ENCODE measurements around the gene RAB40C. TPM values are rescaled to one million over a fixed set of nuclear protein-coding genes. Genes with fewer than 3 reads are reported as not detected.

Gene RAB40C
- total and polyA plus RNA-seq, 9 of the 15 experiments (the other 6 are each of a cell fraction or from before 2014, with no cell fraction given): 0.17 to 23.4 (median 8.7) TPM

DNA sequence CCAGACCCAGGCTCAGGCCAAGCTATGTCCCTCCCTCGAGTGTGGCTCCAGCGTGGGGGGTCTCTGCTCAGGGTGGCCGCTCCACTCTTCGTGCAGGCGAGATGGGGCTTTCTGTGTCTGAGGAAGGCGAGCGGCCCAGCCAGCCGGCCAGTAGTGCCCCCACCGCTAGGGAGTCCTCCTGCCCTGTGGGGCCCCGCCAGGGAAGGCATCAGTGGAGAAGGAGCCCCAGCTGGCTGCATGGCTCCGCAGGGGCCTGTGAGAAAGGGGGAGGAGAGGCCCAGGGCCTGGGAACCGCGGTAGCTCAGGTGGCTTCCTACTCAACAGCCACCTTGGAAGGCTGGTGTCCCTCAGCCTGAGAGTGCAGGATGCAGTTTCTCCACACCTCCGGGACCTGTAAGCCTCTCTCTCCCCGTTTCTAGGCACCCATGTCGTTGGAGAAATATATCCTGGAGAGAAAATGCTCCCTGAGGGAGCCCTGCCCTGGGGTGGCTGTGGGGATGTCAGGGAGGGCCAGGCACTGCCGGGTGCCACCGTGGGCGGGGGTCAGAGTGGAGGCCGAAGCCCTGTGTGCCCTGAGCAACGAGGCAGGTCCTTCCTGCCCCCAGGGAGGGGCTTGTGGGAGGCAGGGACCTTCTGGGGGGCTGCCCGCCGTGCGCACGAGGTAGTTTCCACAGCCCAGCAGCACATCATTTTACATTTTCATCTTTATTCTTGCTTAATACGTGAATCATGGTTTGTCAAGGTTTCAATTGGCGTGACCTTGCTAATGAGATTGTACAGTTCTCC is 16.8 kb upstream of the RAB40C start:
- no peak overlapping the region for H3K27ac ChIP-seq (ENCODE audit: extremely low read depth, low read depth, low read length)
- BruUV-seq (replicated peaks): no TSS peak
- intact Hi-C loops (cut with micrococcal nuclease): no loop called here
- no peak for FAIRE-seq
- in situ Hi-C loops (cut with MboI): no loop called here
- H3K4me1 ChIP-seq (replicated peaks in 1 of 2; ENCODE audit: control insufficient read depth in 2 of 2, insufficient read depth in 2 of 2, low read length in 2 of 2): peaks cover 13 to 88% of the 10 kb centered on the region in 2 experiments
- ATAC-seq: no peak
- peaks cover 7% of the 10 kb centered on the region for H4K20me1 ChIP-seq (replicated peaks; ENCODE audit: control insufficient read depth, insufficient read depth, low read length)
- H3K36me3 ChIP-seq (ENCODE audit: control insufficient read depth, insufficient read depth, low read length): peaks cover 26% of the 10 kb centered on the region; the same call in 2 of the 3 replicates
- no peak overlapping the region for H3K4me2 ChIP-seq (ENCODE audit: insufficient read depth, low read length)
- no peak overlapping the region for H2AFZ ChIP-seq (ENCODE audit: low read depth, low read length)
- H3K9me1 ChIP-seq (ENCODE audit: control insufficient read depth, insufficient read depth, low read length): peaks cover 3% of the 10 kb centered on the region
- ChIA-PET POLR2A (interaction anchor here (0.6 kb wide), 1 partner anchor 205 kb away, joined by 3 read pairs; no protein-coding TSS in a partner anchor), CTCF (ENCODE audit: low intra/inter-chr PET ratio) (no interaction called here)
- TF ChIP-seq RBFOX2 (IDR thresholded peaks at IDR 0.05; ENCODE audit: low read depth, low read length) (peak; percentile 0; the same call in 1 of the 2 replicates), ZFP30 (CRISPR knock-in tag; IDR thresholded peaks at IDR 0.05; ENCODE audit: borderline replicate concordance) (no peak)
- no peak for DNase-seq (ENCODE audit: extremely low read depth in 1 of 4, low spot score in 3 of 4)
- no peaks in the 10 kb centered on the region for H3K27me3 ChIP-seq (ENCODE audit: control insufficient read depth in 2 of 2, insufficient read depth in 2 of 2, low read length in 2 of 2)
- WGBS (ENCODE audit: insufficient coverage, low coverage, missing lambda C conversion rate): 80% methylated on average over 25 of the region's 27 CpGs
- no peaks in the 10 kb centered on the region for H3K9me3 ChIP-seq (replicated peaks; ENCODE audit: control insufficient read depth, insufficient read depth, low read depth, low read length)
- H3K4me3 ChIP-seq: no peak overlapping the region
- H3K79me2 ChIP-seq (ENCODE audit: control insufficient read depth, insufficient read depth, low read length): peaks cover 37% of the 10 kb centered on the region
- H3K9ac ChIP-seq (ENCODE audit: insufficient read depth in 1 of 2, low read depth in 2 of 2, low read length in 2 of 2): peak overlapping the region in 1 of 2 experiments; percentile 74; a peak in 2 of 4 replicates

DNA sequence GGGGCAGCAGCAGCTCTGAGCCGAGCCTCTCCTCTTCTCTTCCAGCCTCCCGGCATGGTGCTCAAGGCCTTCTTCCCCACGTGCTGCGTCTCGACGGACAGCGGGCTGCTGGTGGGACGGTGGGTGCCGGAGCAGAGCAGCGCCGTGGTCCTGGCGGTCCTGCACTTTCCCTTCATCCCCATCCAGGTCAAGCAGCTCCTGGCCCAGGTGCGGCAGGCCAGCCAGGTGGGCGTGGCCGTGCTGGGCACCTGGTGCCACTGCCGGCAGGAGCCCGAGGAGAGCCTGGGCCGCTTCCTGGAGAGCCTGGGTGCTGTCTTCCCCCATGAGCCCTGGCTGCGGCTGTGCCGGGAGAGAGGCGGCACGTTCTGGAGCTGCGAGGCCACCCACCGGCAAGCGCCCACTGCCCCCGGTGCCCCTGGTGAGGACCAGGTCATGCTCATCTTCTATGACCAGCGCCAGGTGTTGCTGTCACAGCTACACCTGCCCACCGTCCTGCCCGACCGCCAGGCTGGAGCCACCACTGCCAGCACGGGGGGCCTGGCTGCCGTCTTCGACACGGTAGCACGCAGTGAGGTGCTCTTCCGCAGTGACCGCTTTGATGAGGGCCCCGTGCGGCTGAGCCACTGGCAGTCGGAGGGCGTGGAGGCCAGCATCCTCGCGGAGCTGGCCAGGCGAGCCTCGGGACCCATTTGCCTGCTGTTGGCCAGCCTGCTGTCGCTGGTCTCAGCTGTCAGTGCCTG is 15.7 kb upstream of the RAB40C start:
- no peak for FAIRE-seq
- ChIA-PET POLR2A (no interaction called here), CTCF (ENCODE audit: low intra/inter-chr PET ratio) (no interaction called here)
- peaks cover 26% of the 10 kb centered on the region; the same call in 2 of the 3 replicates for H3K36me3 ChIP-seq (ENCODE audit: control insufficient read depth, insufficient read depth, low read length)
- TF ChIP-seq POLR2G (IDR thresholded peaks at IDR 0.05; ENCODE audit: low read depth, low read length) (peak; percentile 39; the same call in 1 of the 2 replicates), PHB2 (IDR thresholded peaks at IDR 0.05; ENCODE audit: low read depth) (no peak)
- H4K20me1 ChIP-seq (replicated peaks; ENCODE audit: control insufficient read depth, insufficient read depth, low read length): peaks cover 9% of the 10 kb centered on the region
- no peak overlapping the region for H2AFZ ChIP-seq (ENCODE audit: low read depth, low read length)
- intact Hi-C loops (cut with micrococcal nuclease) (no loop called here), in situ Hi-C loops (cut with MboI) (no loop called here)
- no peaks in the 10 kb centered on the region for H3K9me3 ChIP-seq (replicated peaks; ENCODE audit: control insufficient read depth, insufficient read depth, low read depth, low read length)
- no TSS peak for BruUV-seq (replicated peaks)
- no peak overlapping the region for H3K27ac ChIP-seq (ENCODE audit: extremely low read depth, low read depth, low read length)
- no peak overlapping the region for H3K4me2 ChIP-seq (ENCODE audit: insufficient read depth, low read length)
- no peak overlapping the region; a peak in 1 of 4 replicates for H3K9ac ChIP-seq (ENCODE audit: insufficient read depth in 1 of 2, low read depth in 2 of 2, low read length in 2 of 2)
- peaks cover 3% of the 10 kb centered on the region for H3K9me1 ChIP-seq (ENCODE audit: control insufficient read depth, insufficient read depth, low read length)
- H3K4me3 ChIP-seq: no peak overlapping the region
- no peak for ATAC-seq
- 96% methylated on average over 33 of the region's 46 CpGs for WGBS (ENCODE audit: insufficient coverage, low coverage, missing lambda C conversion rate)
- DNase-seq (ENCODE audit: extremely low read depth in 1 of 4, low spot score in 3 of 4): no peak
- H3K27me3 ChIP-seq (ENCODE audit: control insufficient read depth in 2 of 2, insufficient read depth in 2 of 2, low read length in 2 of 2): no peaks in the 10 kb centered on the region
- peaks cover 26% of the 10 kb centered on the region for H3K79me2 ChIP-seq (ENCODE audit: control insufficient read depth, insufficient read depth, low read length)
- H3K4me1 ChIP-seq (replicated peaks in 1 of 2; ENCODE audit: control insufficient read depth in 2 of 2, insufficient read depth in 2 of 2, low read length in 2 of 2): peaks cover 1 to 88% of the 10 kb centered on the region in 2 experiments; a peak in 4 of 5 replicates
